DOHH2 (cell line): ENCODE measurements around the gene KRTAP10-12.
A peak's percentile ranks its signal among the peaks of the same experiment; 100 is the strongest.

ENCODE experiments used
- H3F3A ChIP-seq: fragments of 200-600 bp; sonication (generic), shearing (Covaris generic); 2 replicates; pipeline ENCODE4 v1.6.0; 2016; ENCODE audit warnings: antibody characterized with exemption, mild to moderate bottlenecking; ENCODE audit not compliant: control insufficient read depth, insufficient read depth
- H3K27ac ChIP-seq: fragments of 200-600 bp; sonication (generic); 2 replicates; pipeline ENCODE4 v1.5.1; 2014; ENCODE audit warnings: low read depth, mild to moderate bottlenecking, low read length, moderate library complexity
- H3K27me3 ChIP-seq: fragments of 200-600 bp; sonication (generic); 2 replicates; pipeline ENCODE4 v1.6.1; 2014; ENCODE audit warnings: mild to moderate bottlenecking, low read length, mixed read lengths; ENCODE audit not compliant: control insufficient read depth
- H3K36me3 ChIP-seq: fragments of 200-600 bp; sonication (generic); 2 replicates; pipeline ENCODE4 v1.6.1; 2014; ENCODE audit warnings: mild to moderate bottlenecking, low read length, moderate library complexity, mixed read lengths; ENCODE audit not compliant: control insufficient read depth
- H3K4me1 ChIP-seq: fragments of 200-600 bp; sonication (generic); 2 replicates; pipeline ENCODE4 v1.6.1; 2014; ENCODE audit warnings: mild to moderate bottlenecking, low read length, mixed read lengths; ENCODE audit not compliant: control insufficient read depth
- H3K4me2 ChIP-seq: fragments of 200-600 bp; sonication (generic); 2 replicates; pipeline ENCODE4 v1.6.0; 2014; ENCODE audit warnings: mild to moderate bottlenecking, low read length, moderate library complexity
- H3K4me3 ChIP-seq: fragments of 200-600 bp; sonication (generic); 2 replicates; pipeline ENCODE4 v1.5.1; 2014; ENCODE audit warnings: mild to moderate bottlenecking, low read length, mixed read lengths
- H3K79me2 ChIP-seq: fragments of 200-600 bp; sonication (generic); 2 replicates; pipeline ENCODE4 v1.6.1; 2014; ENCODE audit warnings: mild to moderate bottlenecking, low read length, mixed read lengths; ENCODE audit not compliant: control insufficient read depth
- H3K9me2 ChIP-seq: fragments of 200-600 bp; sonication (generic); replicated peaks from 2 replicates; pipeline ENCODE4 v1.6.1; 2014; ENCODE audit warnings: mild to moderate bottlenecking, low read length, mixed read lengths; ENCODE audit not compliant: control insufficient read depth
- H3K9me3 ChIP-seq: fragments of 200-600 bp; sonication (generic); 2 replicates; pipeline ENCODE4 v1.6.1; 2014; ENCODE audit warnings: antibody characterized with exemption, low read length, mixed read lengths; ENCODE audit not compliant: control insufficient read depth, insufficient read depth
- H4K20me1 ChIP-seq: fragments of 200-600 bp; sonication (generic); 2 replicates; pipeline ENCODE4 v1.6.0; 2014; ENCODE audit warnings: low read depth, mild to moderate bottlenecking, antibody characterized with exemption, low read length, moderate library complexity; ENCODE audit not compliant: control insufficient read depth, insufficient read depth
- CTCF ChIP-seq: fragments of 200-600 bp; sonication (generic); IDR thresholded peaks from one replicate; pipeline ENCODE4 v1.5.1; 2014; ENCODE audit warnings: antibody characterized with exemption, mild to moderate bottlenecking, low read depth, low read length; ENCODE audit not compliant: poor library complexity, severe bottlenecking
- EZH2phosphoT487 ChIP-seq: fragments of 200-600 bp; sonication (generic); IDR thresholded peaks from 2 replicates; pipeline ENCODE4 v1.6.1; 2017; ENCODE audit warnings: borderline replicate concordance, mild to moderate bottlenecking, antibody characterized with exemption, low read length, moderate library complexity, mixed read lengths

Gene KRTAP10-12

GRCh38 chr21:44740742-44741141 is 43.8 kb downstream of the KRTAP10-12 start:
- no peaks in the 10 kb centered on the region for H3K36me3 ChIP-seq

GRCh38 chr21:44741921-44742320 is 44.9 kb downstream of the KRTAP10-12 start:
- Histone ChIP-seq H3K27ac (no peak overlapping the region), H3K9me2 (no peaks in the 10 kb centered on the region), H4K20me1 (no peaks in the 10 kb centered on the region), H3K4me3 (no peak overlapping the region), H3K27me3 (peaks cover 7% of the 10 kb centered on the region), H3K4me1 (no peaks in the 10 kb centered on the region), H3F3A (no peaks in the 10 kb centered on the region), H3K9me3 (no peaks in the 10 kb centered on the region), H3K4me2 (no peak overlapping the region), H3K79me2 (no peaks in the 10 kb centered on the region), H3K36me3 (no peaks in the 10 kb centered on the region)
- TF ChIP-seq CTCF, result no peak
- no peak for TF ChIP-seq EZH2phosphoT487

More at GRCh38 chr21:44740742-44741141, 43.8 kb downstream of the KRTAP10-12 start:
- Histone ChIP-seq H3K27me3 (peaks cover 7% of the 10 kb centered on the region), H3K79me2 (no peaks in the 10 kb centered on the region), H3K4me1 (no peaks in the 10 kb centered on the region), H3F3A (no peaks in the 10 kb centered on the region), H4K20me1 (no peaks in the 10 kb centered on the region), H3K4me2 (no peak overlapping the region), H3K9me3 (no peaks in the 10 kb centered on the region), H3K27ac (no peak overlapping the region), H3K4me3 (no peak overlapping the region), H3K9me2 (no peaks in the 10 kb centered on the region)
- TF ChIP-seq CTCF (no peak), EZH2phosphoT487 (no peak)

GRCh38 chr21:44742418-44743153 is 45.6 kb downstream of the KRTAP10-12 start:
- Histone ChIP-seq H3F3A (no peaks in the 10 kb centered on the region), H3K27me3 (peaks cover 7% of the 10 kb centered on the region), H3K9me2 (no peaks in the 10 kb centered on the region), H4K20me1 (no peaks in the 10 kb centered on the region), H3K79me2 (no peaks in the 10 kb centered on the region), H3K4me1 (no peaks in the 10 kb centered on the region), H3K9me3 (no peaks in the 10 kb centered on the region), H3K4me3 (no peak overlapping the region), H3K27ac (no peak overlapping the region), H3K4me2 (no peak overlapping the region), H3K36me3 (no peaks in the 10 kb centered on the region)
- TF ChIP-seq EZH2phosphoT487 (no peak), CTCF (peak; percentile 43)
